GM10847 (cell line): ENCODE data around the gene CHCHD3.

Experiments
- POLR2A ChIP-seq: IDR thresholded peaks from 2 replicates; pipeline ENCODE4 v1.6.1; 2011; ENCODE audit not compliant: insufficient read length; ENCODE audit errors: extremely low read depth

CHCHD3 gene

GRCh38 chr7:132966754-132967469 lies 115.0 kb downstream of the CHCHD3 start:
- no peak for TF ChIP-seq POLR2A

- no peak for TF ChIP-seq POLR2A
These were observed 115.9 kb downstream of the CHCHD3 start for GRCh38 chr7:132965951-132966350.

GRCh38 chr7:132964876-132965275 lies 117.0 kb downstream of the CHCHD3 start:
- TF ChIP-seq POLR2A: no peak

- no peak for TF ChIP-seq POLR2A
These were observed 122.0 kb downstream of the CHCHD3 start for GRCh38 chr7:132959891-132960290.

GRCh38 chr7:132956556-132956955 lies 125.3 kb downstream of the CHCHD3 start:
- TF ChIP-seq POLR2A: no peak

GRCh38 chr7:132953468-132953867 lies 128.4 kb downstream of the CHCHD3 start:
- TF ChIP-seq POLR2A: no peak

- no peak for TF ChIP-seq POLR2A
These were observed 131.2 kb downstream of the CHCHD3 start for GRCh38 chr7:132950725-132951124.

- no peak for TF ChIP-seq POLR2A
These were observed 134.9 kb downstream of the CHCHD3 start for GRCh38 chr7:132947011-132947410.

- no peak for TF ChIP-seq POLR2A
These were observed 137.1 kb downstream of the CHCHD3 start for GRCh38 chr7:132944774-132945173.

GRCh38 chr7:132943645-132944044 lies 138.2 kb downstream of the CHCHD3 start:
- TF ChIP-seq POLR2A: no peak

- no peak for TF ChIP-seq POLR2A
These were observed 139.2 kb downstream of the CHCHD3 start for GRCh38 chr7:132942701-132943100.

GRCh38 chr7:132941905-132942304 lies 140.0 kb downstream of the CHCHD3 start:
- TF ChIP-seq POLR2A: no peak

GRCh38 chr7:132941428-132941827 lies 140.5 kb downstream of the CHCHD3 start:
- TF ChIP-seq POLR2A: no peak

- TF ChIP-seq POLR2A: no peak
These were observed 141.8 kb downstream of the CHCHD3 start for GRCh38 chr7:132940084-132940483.

- no peak for TF ChIP-seq POLR2A
These were observed 142.4 kb downstream of the CHCHD3 start for GRCh38 chr7:132939495-132939894.

- TF ChIP-seq POLR2A: no peak
These were observed 144.6 kb downstream of the CHCHD3 start for GRCh38 chr7:132937286-132937685.

GRCh38 chr7:132935608-132936007 lies 146.3 kb downstream of the CHCHD3 start:
- TF ChIP-seq POLR2A: no peak

- TF ChIP-seq POLR2A: no peak
These were observed 147.9 kb downstream of the CHCHD3 start for GRCh38 chr7:132934017-132934416.

- no peak for TF ChIP-seq POLR2A
These were observed 148.8 kb downstream of the CHCHD3 start for GRCh38 chr7:132933072-132933458.
